Activated naive CD8-positive, alpha-beta T cell (primary cell): ENCODE results near the gene ZNF350.
"Not testable (repeated sequence)": the region's sequence is repeated elsewhere in the genome, so short reads cannot be mapped to it uniquely, and the experiment has no call there.

Experiments
- H3K27ac Mint-ChIP-seq: one replicate; pipeline ENCODE4 v1.8.0; 2021; ENCODE audit warnings: mixed read lengths
- H3K27me3 Mint-ChIP-seq: one replicate; pipeline ENCODE4 v1.8.0; 2021; ENCODE audit warnings: mixed read lengths
- H3K36me3 Mint-ChIP-seq: one replicate; pipeline ENCODE4 v1.8.0; 2021; ENCODE audit warnings: mixed read lengths
- H3K4me1 Mint-ChIP-seq: one replicate; pipeline ENCODE4 v1.8.0; 2021; ENCODE audit warnings: low read depth, mixed read lengths
- H3K4me3 Mint-ChIP-seq: one replicate; pipeline ENCODE4 v1.8.0; 2021; ENCODE audit warnings: mild to moderate bottlenecking, mixed read lengths
- H3K9me3 Mint-ChIP-seq: one replicate; pipeline ENCODE4 v1.8.0; 2021; ENCODE audit warnings: low read depth, mixed read lengths

The ZNF350 gene

DNA sequence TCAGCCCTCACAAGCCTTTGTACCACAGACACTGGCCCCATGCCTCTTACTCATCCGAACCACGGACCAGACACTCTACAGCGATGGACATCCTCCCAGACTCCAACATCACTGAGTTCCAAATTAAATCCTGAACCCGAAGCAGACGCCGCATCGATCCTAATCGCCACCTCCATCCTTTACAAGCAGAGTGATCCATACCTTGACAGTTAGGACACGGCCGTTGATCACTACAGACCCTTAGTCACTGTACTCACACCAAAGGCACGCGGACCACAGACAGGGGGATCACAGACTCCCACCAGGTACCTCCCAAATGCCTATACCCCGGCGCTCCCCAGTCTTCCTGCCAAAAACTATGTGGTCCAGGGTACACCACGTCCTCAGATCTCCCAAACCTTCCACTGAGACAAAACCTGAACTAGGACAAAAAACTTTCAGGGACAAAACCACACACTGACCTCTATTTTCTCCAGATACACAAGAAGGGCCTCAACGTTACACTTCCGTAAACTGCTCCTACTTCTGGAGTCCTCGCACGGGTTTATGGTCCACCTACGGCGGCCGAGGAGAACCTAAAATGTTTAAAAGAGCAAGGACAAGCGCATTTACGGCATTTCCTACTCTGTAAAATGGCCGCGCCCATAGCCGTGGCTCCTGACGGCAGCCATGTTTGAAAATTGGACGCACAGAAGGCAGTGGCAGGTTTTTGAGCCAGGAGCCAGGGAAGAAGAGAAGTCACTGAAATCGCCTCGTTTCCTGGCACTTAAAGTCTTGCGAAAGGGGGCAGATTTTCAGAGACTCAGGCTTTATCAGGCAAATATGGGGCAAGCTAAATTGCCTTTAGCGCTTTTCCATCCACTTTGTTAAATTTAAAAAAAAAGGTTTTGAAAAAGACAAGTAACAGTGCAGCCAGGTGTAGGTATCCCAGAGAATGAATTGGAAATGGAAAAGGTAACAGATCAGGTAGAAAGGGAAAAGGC is at the start of gene ZNF350:
ZNF350 (minus strand) TSS at position 532 of the 983 bp plus-strand sequence. CDS start 12,480 bp downstream, outside the sequence.
- peaks cover 45% of the 10 kb centered on the region for H3K36me3 Mint-ChIP-seq
- H3K9me3 Mint-ChIP-seq = peaks cover 23% of the 10 kb centered on the region

GRCh38 chr19:52034051-52034728 is 47.5 kb upstream of the ZNF350 start:
- Mint-ChIP-seq H3K27ac (no peak overlapping the region), H3K27me3 (no peaks in the 10 kb centered on the region), H3K9me3 (peaks cover 27% of the 10 kb centered on the region), H3K4me1 (no peaks in the 10 kb centered on the region), H3K36me3 (peaks cover 61% of the 10 kb centered on the region), H3K4me3 (no peak overlapping the region)

More for the DNA sequence above, at the start of gene ZNF350:
- Mint-ChIP-seq H3K27ac (peak within 1 kb of the TSS; percentile 99), H3K4me1 (peaks cover 15% of the 10 kb centered on the region), H3K27me3 (no peaks in the 10 kb centered on the region), H3K4me3 (peak within 1 kb of the TSS; percentile 100)

- peaks cover 30% of the 10 kb centered on the region for H3K4me1 Mint-ChIP-seq
- H3K27ac Mint-ChIP-seq = peak overlapping the region; percentile 98
- peaks cover 54% of the 10 kb centered on the region for H3K36me3 Mint-ChIP-seq
- peak overlapping the region; percentile 97 for H3K4me3 Mint-ChIP-seq
- H3K9me3 Mint-ChIP-seq = peaks cover 23% of the 10 kb centered on the region
- no peaks in the 10 kb centered on the region for H3K27me3 Mint-ChIP-seq
These were observed 42.1 kb upstream of the ZNF350 start for GRCh38 chr19:52028780-52029123.

GRCh38 chr19:52028027-52028779 is 41.6 kb upstream of the ZNF350 start, which contains the start of gene ZNF614:
Gene ZNF614, minus strand, starts transcription at chr19:52028379. Its CDS starts 2,634 bp downstream, at chr19:52025745.
- peaks cover 30% of the 10 kb centered on the region for H3K4me1 Mint-ChIP-seq
- peaks cover 23% of the 10 kb centered on the region for H3K9me3 Mint-ChIP-seq
- peak within 1 kb of the TSS; percentile 97 for H3K4me3 Mint-ChIP-seq
- H3K27ac Mint-ChIP-seq = peak within 1 kb of the TSS; percentile 98
- no peaks in the 10 kb centered on the region for H3K27me3 Mint-ChIP-seq
- peaks cover 57% of the 10 kb centered on the region for H3K36me3 Mint-ChIP-seq

- peaks cover 28% of the 10 kb centered on the region for H3K9me3 Mint-ChIP-seq
- H3K4me3 Mint-ChIP-seq = peak overlapping the region; percentile 97
- H3K27me3 Mint-ChIP-seq, H3K27ac Mint-ChIP-seq: not testable (repeated sequence)
- peaks cover 62% of the 10 kb centered on the region for H3K36me3 Mint-ChIP-seq
- peaks cover 30% of the 10 kb centered on the region for H3K4me1 Mint-ChIP-seq
These were observed 39.8 kb upstream of the ZNF350 start for GRCh38 chr19:52026255-52026990.

DNA sequence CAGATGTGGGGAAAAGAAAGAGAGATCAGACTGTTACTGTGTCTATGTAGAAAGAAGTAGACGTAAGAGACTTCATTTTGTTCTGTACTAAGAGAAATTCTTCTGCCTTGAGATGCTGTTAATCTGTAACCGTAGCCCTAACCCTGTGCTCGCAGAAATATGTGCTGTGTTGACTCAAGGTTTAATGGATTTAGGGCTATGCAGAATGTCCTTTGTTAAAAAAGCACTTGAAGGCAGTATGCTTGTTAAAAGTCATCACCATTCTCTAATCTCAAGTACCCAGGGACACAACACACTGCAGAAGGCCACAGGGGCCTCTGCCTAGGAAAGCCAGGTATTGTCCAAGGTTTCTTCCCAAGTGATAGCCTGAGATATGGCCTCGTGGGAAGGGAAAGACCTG is 37.8 kb upstream of the ZNF350 start:
- not testable (repeated sequence) for H3K27me3 Mint-ChIP-seq
- peaks cover 39% of the 10 kb centered on the region for H3K9me3 Mint-ChIP-seq

GRCh38 chr19:52022193-52022592 is 35.6 kb upstream of the ZNF350 start:
- peaks cover 17% of the 10 kb centered on the region for H3K4me1 Mint-ChIP-seq
- H3K27me3 Mint-ChIP-seq = no peaks in the 10 kb centered on the region
- peaks cover 49% of the 10 kb centered on the region for H3K9me3 Mint-ChIP-seq
- no peak overlapping the region for H3K4me3 Mint-ChIP-seq
- H3K36me3 Mint-ChIP-seq = peaks cover 84% of the 10 kb centered on the region
- no peak overlapping the region for H3K27ac Mint-ChIP-seq

More for the DNA sequence above, 37.8 kb upstream of the ZNF350 start:
- not testable (repeated sequence) for H3K27ac Mint-ChIP-seq, H3K4me3 Mint-ChIP-seq
- Mint-ChIP-seq H3K4me1 (peaks cover 33% of the 10 kb centered on the region), H3K36me3 (peaks cover 74% of the 10 kb centered on the region)

DNA sequence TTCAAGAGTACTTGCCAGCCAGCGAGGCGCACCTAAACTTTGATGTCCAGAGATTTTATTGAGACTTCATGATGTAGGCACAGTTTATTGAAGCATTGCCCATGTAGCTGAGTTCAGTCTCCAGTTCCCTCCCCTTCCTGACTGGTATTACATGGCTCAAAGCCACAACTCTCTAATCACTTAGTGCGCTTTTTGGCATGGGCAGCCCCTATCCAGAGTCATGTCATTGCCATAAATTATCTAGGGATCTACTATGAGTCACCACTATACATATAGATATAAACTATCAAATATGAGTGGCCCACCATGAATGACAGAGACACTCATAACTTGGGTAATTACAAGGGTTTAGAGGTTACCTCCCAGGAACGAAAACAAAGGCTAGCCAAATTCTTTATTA is 33.9 kb upstream of the ZNF350 start:
- Mint-ChIP-seq H3K4me3 (no peak overlapping the region), H3K4me1 (peaks cover 3% of the 10 kb centered on the region), H3K27me3 (no peaks in the 10 kb centered on the region), H3K9me3 (peaks cover 50% of the 10 kb centered on the region), H3K36me3 (peaks cover 85% of the 10 kb centered on the region), H3K27ac (no peak overlapping the region)

DNA sequence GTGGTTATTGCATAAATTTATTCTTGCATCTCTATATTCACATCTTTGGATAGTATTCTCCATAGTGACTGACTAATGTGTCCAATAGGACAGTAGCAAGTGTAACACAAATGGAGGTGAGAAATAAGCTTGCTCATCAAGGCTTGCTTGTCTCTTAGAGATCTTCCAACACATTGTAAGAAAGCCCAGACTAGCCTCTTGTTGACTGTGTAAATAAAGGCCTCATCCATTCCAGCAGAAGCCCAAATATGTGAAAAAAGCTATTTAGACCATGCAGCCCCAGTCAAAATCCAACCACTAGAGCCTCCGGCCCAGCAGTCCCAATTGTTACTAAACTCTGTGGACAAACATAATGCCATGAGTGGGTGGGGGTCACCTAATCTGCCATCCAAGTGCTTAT is 24.0 kb upstream of the ZNF350 start:
- Mint-ChIP-seq H3K27me3 (no peaks in the 10 kb centered on the region), H3K4me1 (peaks cover 17% of the 10 kb centered on the region), H3K9me3 (peaks cover 17% of the 10 kb centered on the region), H3K27ac (no peak overlapping the region), H3K36me3 (peaks cover 36% of the 10 kb centered on the region), H3K4me3 (no peak overlapping the region)

DNA sequence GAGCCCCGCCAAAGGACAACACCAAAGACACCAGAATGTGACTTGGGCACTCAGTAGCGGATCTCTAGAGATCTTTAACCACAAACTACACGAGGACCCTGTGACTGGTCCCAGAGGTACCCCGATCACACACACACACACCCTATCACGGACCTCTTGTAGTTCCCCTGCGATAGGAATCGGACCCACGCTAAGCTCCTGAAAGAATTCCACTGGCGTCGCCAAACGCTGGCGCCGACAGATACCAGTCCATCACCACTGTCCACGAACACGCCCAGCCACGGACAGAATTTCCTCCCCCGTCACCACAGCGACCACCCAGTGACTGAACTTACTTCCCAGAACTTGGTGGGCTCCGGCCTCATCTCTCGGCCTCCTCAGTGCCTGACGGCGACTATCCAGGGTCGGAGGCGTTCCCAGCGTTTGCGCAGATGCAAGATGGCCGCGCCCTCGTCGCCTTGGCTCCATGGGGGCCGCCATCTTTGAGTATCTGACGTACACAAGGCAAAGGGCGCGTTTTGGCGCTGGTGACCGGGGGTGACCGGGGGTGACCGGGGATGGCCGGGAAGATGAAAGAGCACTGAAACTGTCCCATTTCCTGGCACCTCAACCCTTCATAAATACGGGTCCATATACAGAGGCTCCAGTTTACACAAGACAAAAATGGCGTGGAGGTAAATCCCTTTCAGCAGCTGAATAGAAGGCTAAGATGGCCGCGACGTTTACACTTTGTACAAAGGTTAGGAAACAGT is 21.3 kb upstream of the ZNF350 start, which contains the start of gene ZNF615:
ZNF615 (minus strand) TSS at position 406 of the 752 bp plus-strand sequence. CDS start 4,500 bp downstream, outside the sequence.
- Mint-ChIP-seq H3K27me3 (no peaks in the 10 kb centered on the region), H3K27ac (peak within 1 kb of the TSS; percentile 97), H3K36me3 (peaks cover 37% of the 10 kb centered on the region), H3K4me3 (peak within 1 kb of the TSS; percentile 96), H3K9me3 (peaks cover 11% of the 10 kb centered on the region), H3K4me1 (peaks cover 17% of the 10 kb centered on the region)

GRCh38 chr19:52007451-52007805 is 20.8 kb upstream of the ZNF350 start:
- H3K4me1 Mint-ChIP-seq = peaks cover 17% of the 10 kb centered on the region
- H3K4me3 Mint-ChIP-seq = peak overlapping the region; percentile 96
- peaks cover 35% of the 10 kb centered on the region for H3K36me3 Mint-ChIP-seq
- H3K27ac Mint-ChIP-seq = peak overlapping the region; percentile 97
- H3K9me3 Mint-ChIP-seq = peaks cover 12% of the 10 kb centered on the region
- H3K27me3 Mint-ChIP-seq = no peaks in the 10 kb centered on the region

GRCh38 chr19:51994048-51994644 is 7.5 kb upstream of the ZNF350 start:
- Mint-ChIP-seq H3K27ac (no peak overlapping the region), H3K4me3 (no peak overlapping the region), H3K36me3 (peaks cover 61% of the 10 kb centered on the region), H3K4me1 (no peaks in the 10 kb centered on the region), H3K9me3 (peaks cover 39% of the 10 kb centered on the region), H3K27me3 (no peaks in the 10 kb centered on the region)

- H3K27me3 Mint-ChIP-seq = no peaks in the 10 kb centered on the region
- no peak overlapping the region for H3K4me3 Mint-ChIP-seq
- no peaks in the 10 kb centered on the region for H3K4me1 Mint-ChIP-seq
- no peak overlapping the region for H3K27ac Mint-ChIP-seq
- peaks cover 59% of the 10 kb centered on the region for H3K36me3 Mint-ChIP-seq
- peaks cover 40% of the 10 kb centered on the region for H3K9me3 Mint-ChIP-seq
These were observed 6.8 kb upstream of the ZNF350 start for GRCh38 chr19:51993422-51993821.
